ENCODE measurements around the gene MAST4. TPM values are rescaled to one million over a fixed set of nuclear protein-coding genes. Genes with fewer than 3 reads are reported as not detected.

The MAST4 gene
- total and polyA plus RNA-seq, 2 of the 8 experiments (the other 6 are each of a cell fraction or from before 2014, with no cell fraction given) = 1.5 to 2.6 TPM

DNA sequence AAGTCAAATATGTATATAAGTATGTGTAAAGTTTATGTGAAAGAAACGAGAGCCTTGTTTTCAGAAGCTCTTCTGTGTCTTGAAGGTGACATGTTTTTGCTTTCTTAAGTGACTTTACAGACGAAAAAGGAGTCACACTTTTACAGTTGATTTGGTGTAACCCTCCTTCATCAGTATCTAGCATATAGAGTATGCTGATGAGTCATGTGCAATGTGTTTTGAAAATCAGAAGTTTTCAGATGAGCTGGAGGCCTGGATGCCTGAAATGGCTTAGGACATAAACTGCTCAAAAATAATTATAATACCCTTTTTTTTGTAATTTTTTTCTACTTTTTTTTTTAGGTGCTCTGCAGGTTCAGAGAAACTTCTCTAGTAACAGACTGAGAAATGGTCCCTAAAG is 390.9 kb downstream of the MAST4 start:
- no peak overlapping the region for H2BK20ac ChIP-seq (ENCODE audit: low read length)
- H3K23ac ChIP-seq (ENCODE audit: insufficient read length) = no peak overlapping the region
- TF ChIP-seq, protein P1, sequence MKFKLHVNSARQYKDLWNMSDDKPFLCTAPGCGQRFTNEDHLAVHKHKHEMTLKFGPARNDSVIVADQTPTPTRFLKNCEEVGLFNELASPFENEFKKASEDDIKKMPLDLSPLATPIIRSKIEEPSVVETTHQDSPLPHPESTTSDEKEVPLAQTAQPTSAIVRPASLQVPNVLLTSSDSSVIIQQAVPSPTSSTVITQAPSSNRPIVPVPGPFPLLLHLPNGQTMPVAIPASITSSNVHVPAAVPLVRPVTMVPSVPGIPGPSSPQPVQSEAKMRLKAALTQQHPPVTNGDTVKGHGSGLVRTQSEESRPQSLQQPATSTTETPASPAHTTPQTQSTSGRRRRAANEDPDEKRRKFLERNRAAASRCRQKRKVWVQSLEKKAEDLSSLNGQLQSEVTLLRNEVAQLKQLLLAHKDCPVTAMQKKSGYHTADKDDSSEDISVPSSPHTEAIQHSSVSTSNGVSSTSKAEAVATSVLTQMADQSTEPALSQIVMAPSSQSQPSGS (IDR thresholded peaks at IDR 0.05; ENCODE audit: low read length) = no peak
- no peak for TF ChIP-seq MAFK (IDR thresholded peaks at IDR 0.05; ENCODE audit: low read depth, low read length)
- no peak for TF ChIP-seq POU5F1 (IDR thresholded peaks at IDR 0.05; ENCODE audit: low read depth, low read length)
- TF ChIP-seq POLR2A (IDR thresholded peaks at IDR 0.05; ENCODE audit: control extremely low read depth in 1 of 2, low read depth in 2 of 2, low read length in 2 of 2) = no peak
- no peak overlapping the region for H2BK12ac ChIP-seq (ENCODE audit: low read depth, low read length)
- ChIA-PET POLR2A (ENCODE audit: partially characterized antibody) (no interaction called here), CTCF (ENCODE audit: partially characterized antibody) (interaction anchor here (0.6 to 6.6 kb wide), 20 partner anchors 9 to 220 kb away, joined by 3 to 34 read pairs (median 5); no protein-coding TSS in a partner anchor)
- H4K5ac ChIP-seq (ENCODE audit: insufficient read length, low read depth, low read length) = no peak overlapping the region
- no peaks in the 10 kb centered on the region for H4K20me1 ChIP-seq (replicated peaks in 1 of 2; ENCODE audit: control insufficient read depth in 1 of 2, insufficient read depth in 2 of 2, low read length in 2 of 2)
- no peak overlapping the region for H2BK5ac ChIP-seq (ENCODE audit: low read depth, low read length)
- H3K4me3 ChIP-seq (ENCODE audit: extremely low read depth in 1 of 4, insufficient read depth in 2 of 4, low read depth in 3 of 4, low read length in 4 of 4) = no peak overlapping the region
- no peak overlapping the region for H2AK5ac ChIP-seq (ENCODE audit: low read depth, low read length)
- H3K56ac ChIP-seq (replicated peaks; ENCODE audit: insufficient read length, low read depth, low read length) = no peak overlapping the region
- no peaks in the 10 kb centered on the region for H3K36me3 ChIP-seq (ENCODE audit: control insufficient read depth in 2 of 4, insufficient read depth in 4 of 4, low read length in 3 of 4)
- no peak overlapping the region for H2BK15ac ChIP-seq (ENCODE audit: low read length)
- no peaks in the 10 kb centered on the region for H3K79me2 ChIP-seq (ENCODE audit: control insufficient read depth in 1 of 2, insufficient read depth in 2 of 2, low read length in 2 of 2)
- no peak overlapping the region for H3K14ac ChIP-seq (ENCODE audit: insufficient read length)
- 86% methylated on average over 2 of the region's 2 CpGs; no CpG with 5 or more reads in 1 of the 2 experiments for WGBS, 2 experiments (ENCODE audit: extremely low coverage in 1 of 2, insufficient coverage in 1 of 2, insufficient read length in 1 of 2, insufficient replicate concordance in 2 of 2, low coverage in 1 of 2, low lambda C conversion rate in 2 of 2, missing lambda C conversion rate in 1 of 2)
- DNase-seq (ENCODE audit: low read depth in 1 of 2, low spot score in 2 of 2) = no peak
- peaks cover 0 to 4% (median 2%) of the 10 kb centered on the region in 4 experiments; a peak in 4 of 7 replicates for H3K4me1 ChIP-seq (replicated peaks in 1 of 4; ENCODE audit: control insufficient read depth in 3 of 4, insufficient read depth in 4 of 4, low read length in 3 of 4)
- no peak overlapping the region for H4K8ac ChIP-seq (ENCODE audit: extremely low read depth, insufficient read depth, low read length)
- FAIRE-seq = no peak
- H4K91ac ChIP-seq (replicated peaks; ENCODE audit: insufficient read length, low read length) = no peak overlapping the region
- H3K79me1 ChIP-seq (ENCODE audit: low read depth, low read length) = no peaks in the 10 kb centered on the region
- no peak overlapping the region for H2AFZ ChIP-seq (ENCODE audit: low read length)
- H3K27me3 ChIP-seq (replicated peaks in 1 of 4; ENCODE audit: control insufficient read depth in 3 of 4, extremely low read depth in 1 of 4, insufficient read depth in 3 of 4, low read length in 3 of 4) = no peaks in the 10 kb centered on the region
- no peaks in the 10 kb centered on the region for H3K9me3 ChIP-seq (ENCODE audit: insufficient read depth in 2 of 2, low read depth in 1 of 2, low read length in 1 of 2)
- no peak overlapping the region for H3K4me2 ChIP-seq (ENCODE audit: insufficient read depth in 1 of 2, low read depth in 2 of 2, low read length in 2 of 2)
- H3K27ac ChIP-seq (ENCODE audit: low read depth, low read length) = no peak overlapping the region
- H3K9ac ChIP-seq (replicated peaks in 1 of 4; ENCODE audit: extremely low read depth in 1 of 4, low read depth in 3 of 4, low read length in 3 of 4) = no peak overlapping the region
- H3K23me2 ChIP-seq (ENCODE audit: low read depth, low read length) = no peaks in the 10 kb centered on the region
- no peak overlapping the region for H3K18ac ChIP-seq (ENCODE audit: extremely low read depth, low read length)
- no peak overlapping the region for H2BK120ac ChIP-seq (replicated peaks; ENCODE audit: low read depth, low read length)
- no peak overlapping the region for H3K4ac ChIP-seq (replicated peaks; ENCODE audit: insufficient read length, low read depth, low read length)

All from H1 (cell line).